ENCODE data around the gene PGLYRP2.

- TF ChIP-seq POLR2A (IDR thresholded peaks at IDR 0.05) (no peak), CTCF (IDR thresholded peaks at IDR 0.05) (no peak)
These were observed at the start of gene PGLYRP2 for GRCh38 chr19:15479391-15480345.

Data from lower leg skin (tissue), 3 donors.